ENCODE measurements around the gene CAMK1.

The CAMK1 gene

DNA sequence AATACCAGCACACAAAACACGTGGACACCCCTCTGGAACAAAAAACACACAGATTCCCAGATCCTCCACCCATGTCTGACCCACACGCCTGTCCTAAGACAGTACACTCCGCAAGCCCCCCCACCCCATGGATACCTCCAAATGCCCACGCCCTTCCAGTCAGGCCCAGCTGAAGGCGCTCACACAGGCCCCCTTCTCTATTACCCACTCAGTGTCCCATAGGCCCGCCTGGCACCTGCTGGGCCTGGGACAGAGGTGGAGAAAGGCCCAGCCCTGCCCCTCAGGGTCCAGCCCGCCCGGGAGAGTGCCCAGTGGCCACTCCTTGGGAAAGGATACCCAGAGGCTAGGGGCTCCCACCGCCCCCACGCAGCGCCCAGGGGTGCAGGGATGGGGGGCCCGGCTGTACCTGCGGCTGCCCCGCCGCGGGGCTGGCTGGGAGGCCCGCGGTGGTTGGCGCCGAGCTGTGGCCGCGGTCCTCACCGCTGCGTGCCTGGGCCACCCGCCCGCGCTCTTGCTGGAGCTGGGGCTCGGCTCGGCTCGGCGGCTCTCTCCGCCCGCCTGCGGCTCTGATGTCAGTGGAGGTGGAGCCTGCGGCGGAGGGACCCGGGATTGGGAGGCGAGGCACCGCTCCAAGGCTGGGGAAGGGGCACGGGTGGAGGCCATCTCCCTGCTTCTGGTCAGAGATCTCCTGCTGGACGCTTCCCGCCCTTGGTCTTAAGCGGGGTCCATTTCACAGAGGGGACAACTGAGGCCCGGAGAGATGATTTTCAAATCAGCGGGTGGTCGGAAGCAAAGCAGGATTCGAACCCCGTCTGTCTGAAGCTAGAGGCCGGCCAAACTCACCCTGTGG is at the start of gene CAMK1:
Gene CAMK1, minus strand, starts transcription at position 522 of the 850 bp plus-strand sequence. CDS start 2,198 bp downstream, outside the sequence.
- DNase-seq (ENCODE audit: low read depth): peak; percentile 68
- H3K4me3 ChIP-seq (ENCODE audit: low read depth, low read length): peak within 1 kb of the TSS; percentile 64
- no peak for TF ChIP-seq POLR2A (IDR thresholded peaks at IDR 0.05; ENCODE audit: extremely low read depth, insufficient read length)
- TF ChIP-seq MYC (IDR thresholded peaks at IDR 0.05; ENCODE audit: low read depth, low read length): no peak
- no peak for TF ChIP-seq CTCF (IDR thresholded peaks at IDR 0.05; ENCODE audit: low read depth, low read length)
- no peak for TF ChIP-seq MAX (IDR thresholded peaks at IDR 0.05; ENCODE audit: low read depth, low read length)

GRCh38 chr3:9818666-9819335 is 49.1 kb upstream of the CAMK1 start:
- H3K4me3 ChIP-seq (ENCODE audit: low read depth, low read length): no peak overlapping the region
- TF ChIP-seq POLR2A (IDR thresholded peaks at IDR 0.05; ENCODE audit: extremely low read depth, insufficient read length) (no peak), CTCF (IDR thresholded peaks at IDR 0.05; ENCODE audit: low read depth, low read length) (no peak), MYC (IDR thresholded peaks at IDR 0.05; ENCODE audit: low read depth, low read length) (no peak), MAX (IDR thresholded peaks at IDR 0.05; ENCODE audit: low read depth, low read length) (no peak)
- DNase-seq (ENCODE audit: low read depth): no peak

DNA sequence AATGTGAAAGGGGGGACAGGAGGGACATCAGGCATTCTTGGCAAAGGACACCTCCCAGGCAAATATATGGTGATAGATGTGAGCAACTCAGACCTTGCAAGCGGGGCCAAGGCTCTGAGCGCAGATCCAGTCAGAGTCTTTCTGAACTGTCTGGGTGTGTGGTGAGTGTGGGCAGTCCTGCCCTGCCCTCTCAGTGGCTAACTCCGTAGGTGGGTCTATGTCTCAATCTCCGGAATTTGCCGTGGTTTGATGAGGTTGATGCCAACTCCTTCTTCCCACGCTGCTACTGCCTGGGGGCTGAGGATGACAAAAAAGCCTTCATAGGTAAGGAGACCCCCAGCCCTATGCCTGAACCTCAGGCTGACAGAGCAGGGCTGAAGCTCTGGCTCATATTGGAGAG is 47.7 kb upstream of the CAMK1 start:
- no peak for DNase-seq (ENCODE audit: low read depth)
- H3K4me3 ChIP-seq (ENCODE audit: low read depth, low read length): no peak overlapping the region
- TF ChIP-seq MAX (IDR thresholded peaks at IDR 0.05; ENCODE audit: low read depth, low read length) (no peak), POLR2A (IDR thresholded peaks at IDR 0.05; ENCODE audit: extremely low read depth, insufficient read length) (no peak), MYC (IDR thresholded peaks at IDR 0.05; ENCODE audit: low read depth, low read length) (no peak), CTCF (IDR thresholded peaks at IDR 0.05; ENCODE audit: low read depth, low read length) (no peak)

DNA sequence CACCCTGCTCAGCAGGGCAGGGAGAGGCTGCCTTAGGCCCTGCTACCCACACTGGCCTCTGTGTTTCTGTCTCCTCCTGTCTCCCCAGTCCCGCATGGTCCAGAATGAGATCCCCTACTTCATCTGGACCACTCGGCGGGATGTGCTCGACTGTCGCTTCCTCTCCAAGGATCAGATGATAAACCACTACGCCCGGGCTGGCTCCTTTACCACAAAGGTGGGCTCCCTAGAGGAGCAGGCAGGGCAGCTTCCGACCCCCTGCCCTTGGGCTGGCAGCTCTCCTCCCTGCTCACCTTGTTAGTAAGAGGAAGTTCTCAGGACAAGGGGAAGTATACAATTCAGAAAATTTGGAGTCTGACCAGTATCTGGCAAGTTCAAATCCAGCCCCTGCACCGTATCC is 46.2 kb upstream of the CAMK1 start:
- no peak for TF ChIP-seq POLR2A (IDR thresholded peaks at IDR 0.05; ENCODE audit: extremely low read depth, insufficient read length)
- no peak for TF ChIP-seq MYC (IDR thresholded peaks at IDR 0.05; ENCODE audit: low read depth, low read length)
- no peak for TF ChIP-seq CTCF (IDR thresholded peaks at IDR 0.05; ENCODE audit: low read depth, low read length)
- TF ChIP-seq MAX (IDR thresholded peaks at IDR 0.05; ENCODE audit: low read depth, low read length): no peak

GRCh38 chr3:9812870-9813483 is 43.2 kb upstream of the CAMK1 start:
- H3K4me3 ChIP-seq (ENCODE audit: low read depth, low read length): no peak overlapping the region
- DNase-seq (ENCODE audit: low read depth): no peak
- no peak for TF ChIP-seq MAX (IDR thresholded peaks at IDR 0.05; ENCODE audit: low read depth, low read length)
- TF ChIP-seq POLR2A (IDR thresholded peaks at IDR 0.05; ENCODE audit: extremely low read depth, insufficient read length): no peak
- no peak for TF ChIP-seq CTCF (IDR thresholded peaks at IDR 0.05; ENCODE audit: low read depth, low read length)
- TF ChIP-seq MYC (IDR thresholded peaks at IDR 0.05; ENCODE audit: low read depth, low read length): no peak

More for the DNA sequence above, 46.2 kb upstream of the CAMK1 start:
- H3K4me3 ChIP-seq (ENCODE audit: low read depth, low read length): no peak overlapping the region
- no peak for DNase-seq (ENCODE audit: low read depth)
